ENCODE data around the gene CC2D2A. TPM values are rescaled to one million over a fixed set of nuclear protein-coding genes. Genes with fewer than 3 reads are reported as not detected.

The CC2D2A gene
- total RNA-seq, 1 experiment from 2014 or later = 3.6 TPM

- POLR2A ChIA-PET = no interaction called here
- in situ Hi-C loops (cut with HindIII; ENCODE audit: low pct_unique_long_range_greater_than_20kb, low sequenced_read_pairs) = no loop called here
- TF ChIP-seq, protein P1, sequence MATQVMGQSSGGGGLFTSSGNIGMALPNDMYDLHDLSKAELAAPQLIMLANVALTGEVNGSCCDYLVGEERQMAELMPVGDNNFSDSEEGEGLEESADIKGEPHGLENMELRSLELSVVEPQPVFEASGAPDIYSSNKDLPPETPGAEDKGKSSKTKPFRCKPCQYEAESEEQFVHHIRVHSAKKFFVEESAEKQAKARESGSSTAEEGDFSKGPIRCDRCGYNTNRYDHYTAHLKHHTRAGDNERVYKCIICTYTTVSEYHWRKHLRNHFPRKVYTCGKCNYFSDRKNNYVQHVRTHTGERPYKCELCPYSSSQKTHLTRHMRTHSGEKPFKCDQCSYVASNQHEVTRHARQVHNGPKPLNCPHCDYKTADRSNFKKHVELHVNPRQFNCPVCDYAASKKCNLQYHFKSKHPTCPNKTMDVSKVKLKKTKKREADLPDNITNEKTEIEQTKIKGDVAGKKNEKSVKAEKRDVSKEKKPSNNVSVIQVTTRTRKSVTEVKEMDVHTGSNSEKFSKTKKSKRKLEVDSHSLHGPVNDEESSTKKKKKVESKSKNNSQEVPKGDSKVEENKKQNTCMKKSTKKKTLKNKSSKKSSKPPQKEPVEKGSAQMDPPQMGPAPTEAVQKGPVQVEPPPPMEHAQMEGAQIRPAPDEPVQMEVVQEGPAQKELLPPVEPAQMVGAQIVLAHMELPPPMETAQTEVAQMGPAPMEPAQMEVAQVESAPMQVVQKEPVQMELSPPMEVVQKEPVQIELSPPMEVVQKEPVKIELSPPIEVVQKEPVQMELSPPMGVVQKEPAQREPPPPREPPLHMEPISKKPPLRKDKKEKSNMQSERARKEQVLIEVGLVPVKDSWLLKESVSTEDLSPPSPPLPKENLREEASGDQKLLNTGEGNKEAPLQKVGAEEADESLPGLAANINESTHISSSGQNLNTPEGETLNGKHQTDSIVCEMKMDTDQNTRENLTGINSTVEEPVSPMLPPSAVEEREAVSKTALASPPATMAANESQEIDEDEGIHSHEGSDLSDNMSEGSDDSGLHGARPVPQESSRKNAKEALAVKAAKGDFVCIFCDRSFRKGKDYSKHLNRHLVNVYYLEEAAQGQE (IDR thresholded peaks at IDR 0.05; ENCODE audit: insufficient read depth in 1 of 2, low read depth in 2 of 2, low read length in 1 of 2) = no peak
- no peak for TF ChIP-seq SIN3A (IDR thresholded peaks at IDR 0.05; ENCODE audit: borderline replicate concordance, insufficient read depth, low read depth, low read length)
- no peak for TF ChIP-seq POLR2AphosphoS5 (IDR thresholded peaks at IDR 0.05; ENCODE audit: low read depth, low read length)
- no peak for TF ChIP-seq TCF7L2 (IDR thresholded peaks at IDR 0.05; ENCODE audit: low read depth, low read length)
- TF ChIP-seq, protein P2, sequence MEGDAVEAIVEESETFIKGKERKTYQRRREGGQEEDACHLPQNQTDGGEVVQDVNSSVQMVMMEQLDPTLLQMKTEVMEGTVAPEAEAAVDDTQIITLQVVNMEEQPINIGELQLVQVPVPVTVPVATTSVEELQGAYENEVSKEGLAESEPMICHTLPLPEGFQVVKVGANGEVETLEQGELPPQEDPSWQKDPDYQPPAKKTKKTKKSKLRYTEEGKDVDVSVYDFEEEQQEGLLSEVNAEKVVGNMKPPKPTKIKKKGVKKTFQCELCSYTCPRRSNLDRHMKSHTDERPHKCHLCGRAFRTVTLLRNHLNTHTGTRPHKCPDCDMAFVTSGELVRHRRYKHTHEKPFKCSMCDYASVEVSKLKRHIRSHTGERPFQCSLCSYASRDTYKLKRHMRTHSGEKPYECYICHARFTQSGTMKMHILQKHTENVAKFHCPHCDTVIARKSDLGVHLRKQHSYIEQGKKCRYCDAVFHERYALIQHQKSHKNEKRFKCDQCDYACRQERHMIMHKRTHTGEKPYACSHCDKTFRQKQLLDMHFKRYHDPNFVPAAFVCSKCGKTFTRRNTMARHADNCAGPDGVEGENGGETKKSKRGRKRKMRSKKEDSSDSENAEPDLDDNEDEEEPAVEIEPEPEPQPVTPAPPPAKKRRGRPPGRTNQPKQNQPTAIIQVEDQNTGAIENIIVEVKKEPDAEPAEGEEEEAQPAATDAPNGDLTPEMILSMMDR (IDR thresholded peaks at IDR 0.05) = no peak
- no TSS peak for BruUV-seq (replicated peaks)
- no peak for DNase-seq (ENCODE audit: low read depth, low spot score)
- CTCF ChIA-PET = no interaction called here
- no peak within 1 kb of the TSS for H3K4me3 ChIP-seq (ENCODE audit: low read depth in 2 of 2, low read length in 2 of 2)
- intact Hi-C loops (cut with micrococcal nuclease; ENCODE audit: unreplicated experiment) = no loop called here
- H3K27ac ChIP-seq (ENCODE audit: low read length) = no peak within 1 kb of the TSS
- no peak for ATAC-seq
- no peaks in the 10 kb centered on the region for H3K36me3 ChIP-seq (ENCODE audit: control insufficient read depth, insufficient read depth, low read length)
- H3K9me3 ChIP-seq (ENCODE audit: control insufficient read depth, insufficient read depth, low read depth, low read length) = no peaks in the 10 kb centered on the region
- H3K4me1 ChIP-seq (ENCODE audit: control insufficient read depth, insufficient read depth, low read length) = no peaks in the 10 kb centered on the region
- H3K27me3 ChIP-seq (ENCODE audit: control insufficient read depth, insufficient read depth, low read length) = no peaks in the 10 kb centered on the region
Measured at GRCh38 chr4:15427701-15428100, 42.0 kb upstream of the CC2D2A start, which contains the start of gene C1QTNF7. Gene C1QTNF7, plus strand, starts transcription at chr4:15428033. Its CDS starts 7,711 bp downstream, at chr4:15435744.

DNA sequence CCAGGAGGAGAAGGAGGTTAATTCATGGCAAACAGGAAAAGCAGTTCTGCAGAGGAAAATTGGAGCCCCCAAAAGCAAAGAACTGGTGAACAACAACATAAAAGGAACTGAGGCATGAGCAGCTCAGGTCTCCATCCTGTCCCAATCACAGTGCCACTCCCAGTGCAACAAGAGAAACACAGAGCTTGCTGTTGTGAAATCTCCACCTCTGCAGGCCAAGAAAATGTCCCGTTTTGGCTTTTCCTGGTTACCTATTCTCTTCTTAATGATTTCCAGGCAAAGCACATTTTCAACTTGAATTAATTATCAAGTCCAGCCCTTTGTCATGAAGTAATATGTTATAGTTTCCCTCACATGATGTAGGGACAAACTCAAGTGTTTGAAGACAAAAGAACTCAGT lies 41.1 kb upstream of the CC2D2A start:
- no peaks in the 10 kb centered on the region for H3K27me3 ChIP-seq (ENCODE audit: control insufficient read depth, insufficient read depth, low read length)
- intact Hi-C loops (cut with micrococcal nuclease; ENCODE audit: unreplicated experiment) (no loop called here), in situ Hi-C loops (cut with HindIII; ENCODE audit: low pct_unique_long_range_greater_than_20kb, low sequenced_read_pairs) (no loop called here)
- ChIA-PET POLR2A (no interaction called here), CTCF (no interaction called here)
- no TSS peak for BruUV-seq (replicated peaks)
- H3K4me3 ChIP-seq (ENCODE audit: low read depth in 2 of 2, low read length in 2 of 2) = no peak overlapping the region
- no peak for DNase-seq (ENCODE audit: low read depth, low spot score)
- H3K9me3 ChIP-seq (ENCODE audit: control insufficient read depth, insufficient read depth, low read depth, low read length) = no peaks in the 10 kb centered on the region
- TF ChIP-seq, protein P2 (IDR thresholded peaks at IDR 0.05) = no peak
- TF ChIP-seq, protein P1 (IDR thresholded peaks at IDR 0.05; ENCODE audit: insufficient read depth in 1 of 2, low read depth in 2 of 2, low read length in 1 of 2) = no peak
- TF ChIP-seq TCF7L2 (IDR thresholded peaks at IDR 0.05; ENCODE audit: low read depth, low read length) = no peak
- TF ChIP-seq POLR2AphosphoS5 (IDR thresholded peaks at IDR 0.05; ENCODE audit: low read depth, low read length) = no peak
- TF ChIP-seq SIN3A (IDR thresholded peaks at IDR 0.05; ENCODE audit: borderline replicate concordance, insufficient read depth, low read depth, low read length) = no peak
- H3K36me3 ChIP-seq (ENCODE audit: control insufficient read depth, insufficient read depth, low read length) = no peaks in the 10 kb centered on the region
- no peak overlapping the region for H3K27ac ChIP-seq (ENCODE audit: low read length)
- ATAC-seq = no peak
- no peaks in the 10 kb centered on the region for H3K4me1 ChIP-seq (ENCODE audit: control insufficient read depth, insufficient read depth, low read length)

Measured in Panc1 (cell line).